Measurements from ENCODE around the gene CPA1.

The CPA1 gene

GRCh38 chr7:130346177-130346905, 34.0 kb upstream of the CPA1 start:
- no peak overlapping the region for H3K4me3 ChIP-seq (ENCODE audit: low read length)
- no peaks in the 10 kb centered on the region for H3K27me3 ChIP-seq (ENCODE audit: control insufficient read depth, insufficient read depth, low read length)
- H3K4me1 ChIP-seq (ENCODE audit: control insufficient read depth, insufficient read depth, low read length): no peaks in the 10 kb centered on the region
- no peaks in the 10 kb centered on the region for H3K36me3 ChIP-seq (ENCODE audit: control insufficient read depth, insufficient read depth, low read length)
- no peak overlapping the region for H3K27ac ChIP-seq (ENCODE audit: low read depth, low read length)
- H3K9ac ChIP-seq (ENCODE audit: low read length): no peak overlapping the region

DNA sequence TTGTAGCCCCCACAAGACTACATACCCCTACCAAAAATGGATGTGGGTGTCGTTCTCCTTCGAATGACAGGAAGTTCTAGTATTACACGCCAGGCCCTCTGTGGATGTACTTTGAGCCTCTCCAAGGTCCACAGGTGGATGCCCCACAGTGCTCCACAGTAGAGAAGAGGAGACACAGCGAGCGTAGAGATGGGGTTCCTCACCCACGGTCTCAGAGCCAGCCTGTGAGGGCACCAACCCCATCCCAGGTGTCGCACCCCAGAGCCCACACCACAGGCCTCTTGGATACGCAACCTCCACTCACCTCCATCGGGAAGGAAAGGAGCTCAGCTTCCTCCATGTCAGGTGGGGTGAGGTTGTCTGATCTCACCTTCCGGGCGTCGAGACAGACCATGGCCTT, 33.4 kb upstream of the CPA1 start:
- Histone ChIP-seq H3K4me3 (ENCODE audit: low read length) (no peak overlapping the region), H3K4me1 (ENCODE audit: control insufficient read depth, insufficient read depth, low read length) (no peaks in the 10 kb centered on the region), H3K27me3 (ENCODE audit: control insufficient read depth, insufficient read depth, low read length) (no peaks in the 10 kb centered on the region), H3K27ac (ENCODE audit: low read depth, low read length) (no peak overlapping the region), H3K36me3 (ENCODE audit: control insufficient read depth, insufficient read depth, low read length) (no peaks in the 10 kb centered on the region), H3K9ac (ENCODE audit: low read length) (no peak overlapping the region)

DNA sequence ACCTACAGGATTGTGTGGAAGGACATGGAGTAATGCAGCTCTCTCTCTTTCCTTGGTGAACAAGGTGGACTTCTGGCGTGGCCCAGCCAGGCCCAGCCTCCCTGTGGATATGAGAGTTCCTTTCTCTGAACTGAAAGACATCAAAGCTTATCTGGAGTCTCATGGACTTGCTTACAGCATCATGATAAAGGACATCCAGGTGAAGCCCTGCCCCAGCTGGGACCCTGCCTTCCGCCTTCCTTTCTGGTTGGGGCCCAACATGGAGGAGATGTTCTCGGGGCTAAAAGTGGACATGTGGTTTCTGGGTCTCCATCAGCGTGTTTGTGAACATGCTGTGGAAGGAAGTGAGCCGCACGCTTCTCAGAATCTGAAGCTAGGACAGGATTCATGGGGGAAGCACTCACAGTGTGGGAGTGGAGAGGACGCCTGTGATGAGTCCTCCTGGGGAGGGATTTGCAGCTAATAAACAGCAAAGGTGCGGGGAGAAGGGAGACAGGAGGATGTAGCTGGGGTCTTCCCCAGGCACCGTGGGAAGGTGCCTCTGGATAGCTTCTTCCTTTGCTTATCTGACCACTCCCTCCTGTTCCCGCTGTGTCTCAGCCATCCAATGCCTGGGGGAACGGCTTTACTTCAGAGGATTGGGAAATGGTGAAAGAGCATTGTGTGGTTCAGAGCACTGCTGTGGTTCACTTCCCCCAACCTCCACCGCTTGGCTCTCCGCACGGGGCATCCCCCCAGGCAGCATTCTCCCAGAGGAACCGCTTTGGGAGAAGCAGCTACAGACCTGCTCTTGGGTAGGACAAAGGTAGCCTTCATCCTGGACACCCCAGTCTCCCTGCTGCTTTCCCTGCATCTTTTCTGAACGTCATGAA, 30.1 kb upstream of the CPA1 start:
- Histone ChIP-seq H3K36me3 (ENCODE audit: control insufficient read depth, insufficient read depth, low read length) (no peaks in the 10 kb centered on the region), H3K27me3 (ENCODE audit: control insufficient read depth, insufficient read depth, low read length) (peaks cover 2% of the 10 kb centered on the region), H3K4me3 (ENCODE audit: low read length) (no peak overlapping the region), H3K9ac (ENCODE audit: low read length) (no peak overlapping the region), H3K27ac (ENCODE audit: low read depth, low read length) (no peak overlapping the region), H3K4me1 (ENCODE audit: control insufficient read depth, insufficient read depth, low read length) (no peaks in the 10 kb centered on the region)

GRCh38 chr7:130350945-130351790, 29.1 kb upstream of the CPA1 start:
- Histone ChIP-seq H3K4me3 (ENCODE audit: low read length) (no peak overlapping the region), H3K9ac (ENCODE audit: low read length) (no peak overlapping the region), H3K36me3 (ENCODE audit: control insufficient read depth, insufficient read depth, low read length) (no peaks in the 10 kb centered on the region), H3K4me1 (ENCODE audit: control insufficient read depth, insufficient read depth, low read length) (peaks cover 5% of the 10 kb centered on the region), H3K27me3 (ENCODE audit: control insufficient read depth, insufficient read depth, low read length) (peaks cover 2% of the 10 kb centered on the region), H3K27ac (ENCODE audit: low read depth, low read length) (no peak overlapping the region)

- Histone ChIP-seq H3K4me3 (ENCODE audit: low read length) (no peak overlapping the region), H3K4me1 (ENCODE audit: control insufficient read depth, insufficient read depth, low read length) (peaks cover 9% of the 10 kb centered on the region), H3K36me3 (ENCODE audit: control insufficient read depth, insufficient read depth, low read length) (no peaks in the 10 kb centered on the region), H3K9ac (ENCODE audit: low read length) (no peak overlapping the region), H3K27ac (ENCODE audit: low read depth, low read length) (no peak overlapping the region), H3K27me3 (ENCODE audit: control insufficient read depth, insufficient read depth, low read length) (peaks cover 2% of the 10 kb centered on the region)
Measured at GRCh38 chr7:130351791-130352090, 28.6 kb upstream of the CPA1 start.

- Histone ChIP-seq H3K4me3 (ENCODE audit: low read length) (peak overlapping the region; percentile 7), H3K27ac (ENCODE audit: low read depth, low read length) (no peak overlapping the region), H3K27me3 (ENCODE audit: control insufficient read depth, insufficient read depth, low read length) (peaks cover 2% of the 10 kb centered on the region), H3K4me1 (ENCODE audit: control insufficient read depth, insufficient read depth, low read length) (peaks cover 10% of the 10 kb centered on the region), H3K9ac (ENCODE audit: low read length) (no peak overlapping the region), H3K36me3 (ENCODE audit: control insufficient read depth, insufficient read depth, low read length) (no peaks in the 10 kb centered on the region)
Measured at GRCh38 chr7:130352194-130353074, 27.9 kb upstream of the CPA1 start.

- Histone ChIP-seq H3K9ac (ENCODE audit: low read length) (no peak overlapping the region), H3K4me3 (ENCODE audit: low read length) (no peak overlapping the region), H3K27ac (ENCODE audit: low read depth, low read length) (no peak overlapping the region), H3K4me1 (ENCODE audit: control insufficient read depth, insufficient read depth, low read length) (peaks cover 10% of the 10 kb centered on the region), H3K36me3 (ENCODE audit: control insufficient read depth, insufficient read depth, low read length) (no peaks in the 10 kb centered on the region), H3K27me3 (ENCODE audit: control insufficient read depth, insufficient read depth, low read length) (peaks cover 2% of the 10 kb centered on the region)
Measured at GRCh38 chr7:130353196-130353595, 27.1 kb upstream of the CPA1 start.

DNA sequence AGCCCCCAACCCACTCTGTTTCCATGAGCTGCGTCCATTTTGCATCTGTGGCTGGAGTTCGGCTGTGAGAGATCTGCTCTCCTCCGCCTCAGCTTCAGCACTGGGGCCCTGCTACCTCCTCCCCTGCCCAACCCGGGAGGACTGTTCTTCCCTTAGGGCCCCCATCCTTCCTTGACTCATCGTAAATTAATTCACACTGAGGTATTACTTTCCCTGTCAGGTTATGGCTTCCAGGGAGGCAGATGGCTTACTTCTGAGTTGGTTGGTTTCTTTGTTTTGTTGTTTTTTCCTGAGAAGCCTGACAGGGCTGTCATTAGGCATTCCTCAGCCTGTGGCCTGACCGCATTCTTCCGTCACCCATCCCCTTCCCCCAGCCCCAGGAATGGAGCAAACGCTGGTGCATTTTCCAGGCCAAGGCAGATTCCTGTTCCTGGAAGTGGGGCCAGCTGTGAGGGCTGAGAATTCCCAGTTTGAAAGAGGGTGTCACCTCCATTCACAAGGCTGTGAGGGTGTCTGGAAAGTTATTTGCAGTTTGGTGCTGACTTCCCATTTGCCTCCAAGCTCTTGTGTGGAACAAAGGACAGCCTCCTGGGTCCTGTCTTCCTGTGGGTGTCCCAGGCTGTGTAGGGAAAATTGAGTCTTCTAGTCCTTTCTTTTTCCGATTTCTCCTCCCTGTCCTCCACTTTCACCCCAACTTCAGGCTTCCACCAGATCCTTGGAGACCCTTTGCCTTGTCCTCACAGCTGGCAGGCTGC, 24.0 kb upstream of the CPA1 start:
- Histone ChIP-seq H3K4me3 (ENCODE audit: low read length) (no peak overlapping the region), H3K27ac (ENCODE audit: low read depth, low read length) (peak overlapping the region; percentile 91), H3K27me3 (ENCODE audit: control insufficient read depth, insufficient read depth, low read length) (peaks cover 2% of the 10 kb centered on the region), H3K36me3 (ENCODE audit: control insufficient read depth, insufficient read depth, low read length) (no peaks in the 10 kb centered on the region), H3K9ac (ENCODE audit: low read length) (no peak overlapping the region), H3K4me1 (ENCODE audit: control insufficient read depth, insufficient read depth, low read length) (peaks cover 10% of the 10 kb centered on the region)

GRCh38 chr7:130356876-130357611, 23.2 kb upstream of the CPA1 start:
- Histone ChIP-seq H3K9ac (ENCODE audit: low read length) (no peak overlapping the region), H3K36me3 (ENCODE audit: control insufficient read depth, insufficient read depth, low read length) (no peaks in the 10 kb centered on the region), H3K4me1 (ENCODE audit: control insufficient read depth, insufficient read depth, low read length) (peaks cover 10% of the 10 kb centered on the region), H3K27ac (ENCODE audit: low read depth, low read length) (peak overlapping the region; percentile 91), H3K4me3 (ENCODE audit: low read length) (no peak overlapping the region), H3K27me3 (ENCODE audit: control insufficient read depth, insufficient read depth, low read length) (peaks cover 2% of the 10 kb centered on the region)

DNA sequence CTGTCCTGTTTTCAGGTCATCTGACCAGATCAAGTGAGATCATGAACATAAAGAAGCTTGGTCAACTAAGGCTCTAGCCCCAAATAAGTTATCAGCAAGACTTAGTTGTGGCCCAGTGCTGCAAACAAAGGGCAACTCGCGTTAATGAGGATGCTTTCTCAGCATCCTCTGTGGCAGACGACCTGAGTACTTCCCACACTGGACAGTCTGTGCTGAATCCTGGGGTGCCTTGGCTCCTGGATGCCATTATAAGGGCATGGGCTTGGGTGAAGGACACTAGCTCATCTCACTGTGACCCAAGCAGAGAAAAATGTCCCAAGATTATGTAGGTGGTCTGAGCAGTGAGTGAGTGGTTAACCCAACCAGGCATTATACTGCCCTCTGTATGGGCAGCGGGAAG, 21.8 kb upstream of the CPA1 start:
- Histone ChIP-seq H3K4me3 (ENCODE audit: low read length) (no peak overlapping the region), H3K27me3 (ENCODE audit: control insufficient read depth, insufficient read depth, low read length) (no peaks in the 10 kb centered on the region), H3K36me3 (ENCODE audit: control insufficient read depth, insufficient read depth, low read length) (no peaks in the 10 kb centered on the region), H3K4me1 (ENCODE audit: control insufficient read depth, insufficient read depth, low read length) (peaks cover 10% of the 10 kb centered on the region), H3K27ac (ENCODE audit: low read depth, low read length) (no peak overlapping the region), H3K9ac (ENCODE audit: low read length) (no peak overlapping the region)

Measured in rectal smooth muscle tissue (tissue), 1 donor.